Neural cell (in vitro differentiated cells): ENCODE measurements around the gene MYO18B. TPM values are rescaled to one million over a fixed set of nuclear protein-coding genes. Genes with fewer than 3 reads are reported as not detected.

Source experiments
- H2AFZ ChIP-seq: fragments of 200-600, 300-800 bp; sonication (generic), shearing (Covaris generic); 2 replicates; pipeline ENCODE4 v1.6.0; 2014; ENCODE audit warnings: low read depth, mild to moderate bottlenecking, antibody characterized with exemption, low read length, moderate library complexity
- H3F3A ChIP-seq: fragments of 200-600 bp; shearing (Covaris generic); 2 replicates; pipeline ENCODE4 v1.6.1; 2016; ENCODE audit warnings: mild to moderate bottlenecking, moderate library complexity, mixed read lengths, antibody characterized with exemption, low read length; ENCODE audit not compliant: insufficient read depth, poor library complexity, severe bottlenecking
- H3K27ac ChIP-seq: fragments of 200-600, 300-800 bp; sonication (generic), shearing (Covaris generic); 2 replicates; pipeline ENCODE4 v1.5.1; 2014; ENCODE audit warnings: mild to moderate bottlenecking, low read length, moderate library complexity
- H3K27me3 ChIP-seq: fragments of 300-800, 200-600 bp; sonication (generic), shearing (Covaris generic); 2 replicates; pipeline ENCODE4 v1.6.0; 2014; ENCODE audit warnings: mild to moderate bottlenecking, low read depth, low read length, moderate library complexity; ENCODE audit not compliant: insufficient read depth
- H3K36me3 ChIP-seq: fragments of 300-800, 200-600 bp; sonication (generic), shearing (Covaris generic); 2 replicates; pipeline ENCODE4 v1.5.1; 2014; ENCODE audit warnings: mild to moderate bottlenecking, antibody characterized with exemption, low read length, moderate library complexity; ENCODE audit not compliant: insufficient read depth
- H3K4me2 ChIP-seq: fragments of 300-800, 200-600 bp; sonication (generic), shearing (Covaris generic); 2 replicates; pipeline ENCODE4 v1.6.0; 2014; ENCODE audit warnings: mild to moderate bottlenecking, low read length
- H3K4me3 ChIP-seq: fragments of 300-800, 200-600 bp; sonication (generic), shearing (Covaris generic); 2 replicates; pipeline ENCODE4 v1.5.1; 2014; ENCODE audit warnings: mild to moderate bottlenecking, low read length, moderate library complexity
- H3K79me2 ChIP-seq: fragments of 200-600 bp; shearing (Covaris generic); replicated peaks from 2 replicates; pipeline ENCODE4 v1.6.0; 2014; ENCODE audit warnings: mild to moderate bottlenecking, low read length, moderate library complexity; ENCODE audit not compliant: insufficient read depth
- H3K9ac ChIP-seq: fragments of 300-800, 200-600 bp; sonication (generic), shearing (Covaris generic); 2 replicates; pipeline ENCODE4 v1.6.1; 2016; ENCODE audit warnings: mild to moderate bottlenecking, low read length, mixed read lengths
- H3K9me2 ChIP-seq: fragments of 200-600 bp; shearing (Covaris generic); 2 replicates; pipeline ENCODE4 v1.6.1; 2016; ENCODE audit warnings: mild to moderate bottlenecking, low read length, mixed read lengths; ENCODE audit not compliant: insufficient read depth
- H3K9me3 ChIP-seq: fragments of 200-600, 300-800 bp; sonication (generic), shearing (Covaris generic); 2 replicates; pipeline ENCODE4 v1.6.1; 2016; ENCODE audit warnings: mild to moderate bottlenecking, mixed run types, low read length, moderate library complexity, mixed read lengths
- H4K20me1 ChIP-seq: fragments of 200-600 bp; shearing (Covaris generic); 2 replicates; pipeline ENCODE4 v1.6.1; 2016; ENCODE audit warnings: mild to moderate bottlenecking, mixed run types; ENCODE audit not compliant: insufficient read depth
- EP300 ChIP-seq: fragments of 450-650 bp; conservative IDR thresholded peaks from 2 replicates; pipeline ENCODE4 v1.6.1; 2014; ENCODE audit warnings: antibody characterized with exemption, mild to moderate bottlenecking, moderate library complexity; ENCODE audit not compliant: poor library complexity, severe bottlenecking
- EZH2 ChIP-seq: fragments of 200-600, 300-800 bp; shearing (Covaris generic), sonication (generic); IDR thresholded peaks from 2 replicates; pipeline ENCODE4 v1.6.1; 2014; ENCODE audit warnings: antibody characterized with exemption, low read length, borderline replicate concordance, mild to moderate bottlenecking; ENCODE audit not compliant: insufficient read depth, poor library complexity, severe bottlenecking
- MXI1 ChIP-seq: fragments of 450-650 bp; conservative IDR thresholded peaks from 2 replicates; pipeline ENCODE4 v1.6.1; 2014; ENCODE audit warnings: antibody characterized with exemption, mild to moderate bottlenecking; ENCODE audit not compliant: poor library complexity, severe bottlenecking
- POLR2AphosphoS5 ChIP-seq: IDR thresholded peaks from 2 replicates; pipeline ENCODE4 v1.6.1; 2012
- RAD21 ChIP-seq: fragments of 450-650 bp; conservative IDR thresholded peaks from 2 replicates; pipeline ENCODE4 v1.6.1; 2014; ENCODE audit warnings: antibody characterized with exemption, mild to moderate bottlenecking, moderate library complexity
- SMC3 ChIP-seq: fragments of 450-650 bp; conservative IDR thresholded peaks from 2 replicates; pipeline ENCODE4 v1.6.1; 2014; ENCODE audit warnings: antibody characterized with exemption, mild to moderate bottlenecking, moderate library complexity; ENCODE audit not compliant: poor library complexity
- TAF1 ChIP-seq: IDR thresholded peaks from 2 replicates; pipeline ENCODE4 v1.6.1; 2012; ENCODE audit warnings: low read depth
- polyA plus RNA-seq: library from polyadenylated mRNA; depleted of rRNA; stranded (reverse); fragments of >200 nt; gene quantifications from 2 replicates; pipeline ENCODE4 v1.2.3, GENCODE V29; 2014
- TF ChIP-seq, protein P1 (sequence below): fragments of 450-650 bp; IDR thresholded peaks from 2 replicates; pipeline ENCODE4 v1.5.1; 2014; ENCODE audit warnings: antibody characterized with exemption, mild to moderate bottlenecking, moderate library complexity; ENCODE audit not compliant: poor library complexity, severe bottlenecking
- TF ChIP-seq, protein P2 (sequence below): IDR thresholded peaks from 2 replicates; pipeline ENCODE4 v1.6.1; 2012; ENCODE audit warnings: borderline replicate concordance

MYO18B gene
- polyA plus RNA-seq, 1 donor from 2014 or later = 0.71 TPM

DNA sequence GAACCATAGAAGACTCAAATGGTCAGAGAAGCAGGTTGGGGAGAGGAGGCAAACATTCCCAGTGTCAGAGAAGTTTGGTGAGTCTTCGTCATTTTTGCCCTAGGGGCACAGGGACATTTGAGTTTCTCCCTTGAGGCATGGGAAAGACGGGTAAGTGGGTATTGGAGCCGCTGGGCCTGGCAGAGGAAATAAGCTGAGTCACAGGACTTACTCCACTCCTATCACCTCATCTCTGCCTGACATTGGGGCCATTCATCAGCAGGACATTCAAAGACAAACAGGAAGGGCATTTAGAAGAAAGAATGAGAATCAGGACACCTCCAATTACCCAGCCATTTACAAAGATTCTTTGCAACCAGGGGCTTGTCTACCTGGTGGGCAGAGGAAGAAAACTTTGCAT, 326.6 kb downstream of the MYO18B start:
- Histone ChIP-seq H3K4me3 (no peak overlapping the region), H3K36me3 (no peaks in the 10 kb centered on the region), H3K79me2 (no peaks in the 10 kb centered on the region), H3K9me3 (no peaks in the 10 kb centered on the region), H3F3A (no peaks in the 10 kb centered on the region), H3K4me2 (no peak overlapping the region), H3K9me2 (no peaks in the 10 kb centered on the region), H2AFZ (no peak overlapping the region), H3K27me3 (no peaks in the 10 kb centered on the region), H3K9ac (no peak overlapping the region), H4K20me1 (no peaks in the 10 kb centered on the region), H3K27ac (no peak overlapping the region)
- no peak for TF ChIP-seq SMC3
- TF ChIP-seq, protein P1, sequence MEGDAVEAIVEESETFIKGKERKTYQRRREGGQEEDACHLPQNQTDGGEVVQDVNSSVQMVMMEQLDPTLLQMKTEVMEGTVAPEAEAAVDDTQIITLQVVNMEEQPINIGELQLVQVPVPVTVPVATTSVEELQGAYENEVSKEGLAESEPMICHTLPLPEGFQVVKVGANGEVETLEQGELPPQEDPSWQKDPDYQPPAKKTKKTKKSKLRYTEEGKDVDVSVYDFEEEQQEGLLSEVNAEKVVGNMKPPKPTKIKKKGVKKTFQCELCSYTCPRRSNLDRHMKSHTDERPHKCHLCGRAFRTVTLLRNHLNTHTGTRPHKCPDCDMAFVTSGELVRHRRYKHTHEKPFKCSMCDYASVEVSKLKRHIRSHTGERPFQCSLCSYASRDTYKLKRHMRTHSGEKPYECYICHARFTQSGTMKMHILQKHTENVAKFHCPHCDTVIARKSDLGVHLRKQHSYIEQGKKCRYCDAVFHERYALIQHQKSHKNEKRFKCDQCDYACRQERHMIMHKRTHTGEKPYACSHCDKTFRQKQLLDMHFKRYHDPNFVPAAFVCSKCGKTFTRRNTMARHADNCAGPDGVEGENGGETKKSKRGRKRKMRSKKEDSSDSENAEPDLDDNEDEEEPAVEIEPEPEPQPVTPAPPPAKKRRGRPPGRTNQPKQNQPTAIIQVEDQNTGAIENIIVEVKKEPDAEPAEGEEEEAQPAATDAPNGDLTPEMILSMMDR = no peak

DNA sequence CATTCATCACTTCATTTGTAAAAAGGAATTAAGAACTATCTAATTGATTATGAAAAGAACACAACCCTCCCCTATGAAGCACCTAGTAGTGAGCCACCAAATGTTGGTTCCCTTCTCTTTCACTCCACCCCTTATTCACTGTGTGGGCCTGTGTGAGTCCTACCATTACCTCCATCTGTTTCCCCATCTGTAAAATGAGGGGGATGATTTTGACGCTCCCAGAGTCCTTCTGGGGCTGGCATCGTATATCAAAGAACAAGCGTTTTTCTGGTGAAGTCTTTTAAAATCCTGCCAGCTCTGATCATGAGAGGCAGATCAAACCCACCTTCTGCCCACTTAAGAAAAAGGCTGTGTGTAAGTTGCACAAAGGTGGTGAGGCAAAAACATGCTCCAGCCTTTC, 330.6 kb downstream of the MYO18B start:
- no peak overlapping the region for H3K9ac ChIP-seq
- no peaks in the 10 kb centered on the region for H3K9me3 ChIP-seq
- H3K27ac ChIP-seq = no peak overlapping the region
- H3K4me3 ChIP-seq = no peak overlapping the region
- H3K79me2 ChIP-seq = no peaks in the 10 kb centered on the region
- H2AFZ ChIP-seq = no peak overlapping the region
- no peaks in the 10 kb centered on the region for H4K20me1 ChIP-seq
- no peak for TF ChIP-seq TAF1
- TF ChIP-seq, protein P2, sequence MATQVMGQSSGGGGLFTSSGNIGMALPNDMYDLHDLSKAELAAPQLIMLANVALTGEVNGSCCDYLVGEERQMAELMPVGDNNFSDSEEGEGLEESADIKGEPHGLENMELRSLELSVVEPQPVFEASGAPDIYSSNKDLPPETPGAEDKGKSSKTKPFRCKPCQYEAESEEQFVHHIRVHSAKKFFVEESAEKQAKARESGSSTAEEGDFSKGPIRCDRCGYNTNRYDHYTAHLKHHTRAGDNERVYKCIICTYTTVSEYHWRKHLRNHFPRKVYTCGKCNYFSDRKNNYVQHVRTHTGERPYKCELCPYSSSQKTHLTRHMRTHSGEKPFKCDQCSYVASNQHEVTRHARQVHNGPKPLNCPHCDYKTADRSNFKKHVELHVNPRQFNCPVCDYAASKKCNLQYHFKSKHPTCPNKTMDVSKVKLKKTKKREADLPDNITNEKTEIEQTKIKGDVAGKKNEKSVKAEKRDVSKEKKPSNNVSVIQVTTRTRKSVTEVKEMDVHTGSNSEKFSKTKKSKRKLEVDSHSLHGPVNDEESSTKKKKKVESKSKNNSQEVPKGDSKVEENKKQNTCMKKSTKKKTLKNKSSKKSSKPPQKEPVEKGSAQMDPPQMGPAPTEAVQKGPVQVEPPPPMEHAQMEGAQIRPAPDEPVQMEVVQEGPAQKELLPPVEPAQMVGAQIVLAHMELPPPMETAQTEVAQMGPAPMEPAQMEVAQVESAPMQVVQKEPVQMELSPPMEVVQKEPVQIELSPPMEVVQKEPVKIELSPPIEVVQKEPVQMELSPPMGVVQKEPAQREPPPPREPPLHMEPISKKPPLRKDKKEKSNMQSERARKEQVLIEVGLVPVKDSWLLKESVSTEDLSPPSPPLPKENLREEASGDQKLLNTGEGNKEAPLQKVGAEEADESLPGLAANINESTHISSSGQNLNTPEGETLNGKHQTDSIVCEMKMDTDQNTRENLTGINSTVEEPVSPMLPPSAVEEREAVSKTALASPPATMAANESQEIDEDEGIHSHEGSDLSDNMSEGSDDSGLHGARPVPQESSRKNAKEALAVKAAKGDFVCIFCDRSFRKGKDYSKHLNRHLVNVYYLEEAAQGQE = no peak
- no peaks in the 10 kb centered on the region for H3K9me2 ChIP-seq
- H3K27me3 ChIP-seq = no peaks in the 10 kb centered on the region
- H3K4me2 ChIP-seq = no peak overlapping the region
- H3F3A ChIP-seq = no peaks in the 10 kb centered on the region
- no peaks in the 10 kb centered on the region for H3K36me3 ChIP-seq

DNA sequence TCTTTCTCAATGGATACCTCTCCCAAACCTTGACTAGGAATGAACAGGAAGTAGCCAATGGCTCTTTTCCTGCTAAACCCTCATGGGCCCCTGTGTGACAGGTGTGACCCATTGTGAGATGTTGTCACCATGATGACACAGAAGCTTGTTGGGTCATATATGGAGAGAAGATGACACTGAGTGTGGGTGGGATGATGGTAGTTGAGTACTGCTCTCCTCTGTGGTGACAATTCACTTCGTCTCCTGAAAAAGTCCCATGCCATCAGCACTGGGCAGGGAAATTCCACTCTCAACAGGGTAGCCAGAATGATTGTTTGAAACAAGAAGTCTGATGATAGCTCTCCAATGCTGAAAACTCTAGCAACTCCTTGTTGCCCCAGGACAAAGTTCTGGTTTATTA, 333.3 kb downstream of the MYO18B start:
- H4K20me1 ChIP-seq = no peaks in the 10 kb centered on the region
- H3K36me3 ChIP-seq = no peaks in the 10 kb centered on the region
- TF ChIP-seq, protein P1 = no peak
- TF ChIP-seq RAD21 (no peak), TAF1 (no peak), MXI1 (no peak), POLR2AphosphoS5 (no peak), SMC3 (no peak), EP300 (no peak), EZH2 (no peak)
- TF ChIP-seq, protein P2 = no peak
- H3K4me3 ChIP-seq = no peak overlapping the region
- no peaks in the 10 kb centered on the region for H3K27me3 ChIP-seq
- no peak overlapping the region for H3K9ac ChIP-seq
- H3K27ac ChIP-seq = no peak overlapping the region
- H3K79me2 ChIP-seq = no peaks in the 10 kb centered on the region
- no peak overlapping the region for H3K4me2 ChIP-seq
- no peak overlapping the region for H2AFZ ChIP-seq
- no peaks in the 10 kb centered on the region for H3F3A ChIP-seq
- H3K9me2 ChIP-seq = no peaks in the 10 kb centered on the region
- H3K9me3 ChIP-seq = no peaks in the 10 kb centered on the region
